Retinal pigment epithelial cell (primary cell): ENCODE measurements around the gene PTP4A1.

Experiments
- DNase-seq: peaks from one replicate; pipeline ENCODE4 v3.0.0-alpha.2; 2010; ENCODE audit warnings: low read depth
- H3K4me3 ChIP-seq: 2 replicates; pipeline ENCODE4 v1.5.1; 2011; ENCODE audit warnings: mild to moderate bottlenecking, low read length, control low read depth, moderate library complexity
- TF ChIP-seq, protein P1 (sequence below): conservative IDR thresholded peaks from 2 replicates; pipeline ENCODE4 v1.5.1; 2011; ENCODE audit warnings: low read depth, low read length, control low read depth, inconsistent platforms

The PTP4A1 gene

DNA sequence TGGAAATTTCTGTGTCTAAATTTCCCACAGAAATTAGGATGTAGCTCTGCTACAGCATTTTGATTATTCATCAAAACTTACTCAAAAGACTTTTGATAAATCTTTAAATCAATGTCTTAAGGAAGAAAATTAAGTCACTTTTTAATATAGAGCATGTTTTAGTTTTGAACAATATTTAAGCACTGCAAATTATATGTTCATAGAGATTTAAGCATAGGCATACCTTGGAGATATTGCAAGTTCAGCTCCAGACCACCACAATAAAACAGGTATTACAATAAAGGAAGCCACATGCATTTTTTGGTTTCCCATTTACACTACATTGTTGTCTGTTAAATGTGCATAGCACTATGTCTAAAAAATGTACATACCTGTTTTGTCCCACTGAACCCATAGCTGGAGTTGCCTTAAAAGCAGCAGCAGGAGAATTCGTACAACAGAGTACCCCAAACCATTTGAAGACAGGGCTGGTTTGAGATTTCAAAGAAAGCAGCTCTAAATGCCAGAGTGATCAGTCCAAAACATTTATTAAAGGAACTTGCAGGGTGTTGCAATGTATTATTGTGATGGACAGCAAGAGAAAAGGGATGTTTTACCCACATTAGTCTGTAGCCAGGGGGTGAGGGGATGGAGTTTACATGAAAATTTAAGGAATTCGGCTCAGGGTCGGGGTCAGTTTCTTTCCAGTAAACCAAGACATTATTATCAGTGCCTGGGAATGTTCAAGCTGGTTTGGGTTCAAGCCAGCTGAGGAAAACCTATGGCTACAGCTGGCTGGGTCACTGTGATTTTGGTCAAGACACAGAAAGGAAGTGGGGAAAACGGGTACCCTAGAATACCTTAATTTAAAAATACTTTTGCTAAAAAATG is 6.3 kb upstream of the PTP4A1 start:
- TF ChIP-seq, protein P1, sequence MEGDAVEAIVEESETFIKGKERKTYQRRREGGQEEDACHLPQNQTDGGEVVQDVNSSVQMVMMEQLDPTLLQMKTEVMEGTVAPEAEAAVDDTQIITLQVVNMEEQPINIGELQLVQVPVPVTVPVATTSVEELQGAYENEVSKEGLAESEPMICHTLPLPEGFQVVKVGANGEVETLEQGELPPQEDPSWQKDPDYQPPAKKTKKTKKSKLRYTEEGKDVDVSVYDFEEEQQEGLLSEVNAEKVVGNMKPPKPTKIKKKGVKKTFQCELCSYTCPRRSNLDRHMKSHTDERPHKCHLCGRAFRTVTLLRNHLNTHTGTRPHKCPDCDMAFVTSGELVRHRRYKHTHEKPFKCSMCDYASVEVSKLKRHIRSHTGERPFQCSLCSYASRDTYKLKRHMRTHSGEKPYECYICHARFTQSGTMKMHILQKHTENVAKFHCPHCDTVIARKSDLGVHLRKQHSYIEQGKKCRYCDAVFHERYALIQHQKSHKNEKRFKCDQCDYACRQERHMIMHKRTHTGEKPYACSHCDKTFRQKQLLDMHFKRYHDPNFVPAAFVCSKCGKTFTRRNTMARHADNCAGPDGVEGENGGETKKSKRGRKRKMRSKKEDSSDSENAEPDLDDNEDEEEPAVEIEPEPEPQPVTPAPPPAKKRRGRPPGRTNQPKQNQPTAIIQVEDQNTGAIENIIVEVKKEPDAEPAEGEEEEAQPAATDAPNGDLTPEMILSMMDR = no peak
- no peak overlapping the region for H3K4me3 ChIP-seq
- DNase-seq = no peak

DNA sequence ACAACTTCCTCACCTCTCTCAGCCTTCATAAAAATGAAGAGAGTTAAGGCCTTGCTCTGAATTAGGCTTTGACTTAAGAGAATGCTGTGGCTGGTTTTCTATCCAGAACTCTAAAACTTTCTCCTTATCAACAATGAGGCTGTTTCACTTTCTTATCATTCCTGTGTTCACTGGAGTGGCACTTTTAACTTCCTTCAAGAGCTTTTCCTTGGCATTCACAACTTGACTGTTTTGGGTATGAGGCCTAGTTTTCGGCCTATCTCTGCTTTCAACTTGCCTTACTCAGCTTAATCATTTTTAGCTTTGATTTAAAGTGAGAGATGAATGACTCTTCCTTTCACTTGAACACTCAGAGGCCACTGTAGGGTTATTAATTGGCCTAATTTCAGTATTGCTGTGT is 4.3 kb upstream of the PTP4A1 start:
- TF ChIP-seq, protein P1 = no peak
- no peak overlapping the region for H3K4me3 ChIP-seq
- DNase-seq = no peak

DNA sequence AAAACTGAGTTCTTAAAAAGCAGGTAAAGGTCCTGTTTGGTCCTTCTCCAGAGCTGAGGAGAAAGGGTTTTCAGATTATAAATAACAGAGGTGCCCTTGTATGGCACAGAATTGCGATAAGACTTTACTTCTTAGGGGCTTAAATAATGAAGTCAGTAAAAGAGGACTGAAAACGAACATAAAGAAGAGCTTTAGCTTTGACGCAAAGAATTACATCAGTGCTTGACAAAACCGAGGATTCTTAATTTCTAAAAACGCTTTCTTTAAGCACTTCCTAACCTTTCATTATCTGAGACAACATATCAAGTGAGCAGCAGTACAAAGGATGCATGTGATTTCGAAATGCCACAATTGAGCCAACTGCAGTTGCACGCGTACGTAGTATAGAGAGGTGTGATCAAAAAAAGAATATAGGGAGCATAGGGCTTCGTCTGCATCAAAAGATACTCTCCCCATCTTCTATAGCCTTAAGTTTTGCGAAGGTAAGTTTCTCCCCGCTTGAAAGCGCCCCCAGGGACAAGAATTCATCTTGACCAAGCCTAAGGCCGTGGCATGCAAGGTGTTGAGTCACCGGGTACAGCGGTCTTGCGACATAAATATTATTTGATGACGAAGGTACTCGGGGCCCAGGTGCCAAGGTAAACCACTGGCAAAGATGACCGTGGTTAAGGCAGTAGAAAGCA is 778 bp upstream of the PTP4A1 start:
- TF ChIP-seq, protein P1 = peak; percentile 22
- peak overlapping the region; percentile 63 for H3K4me3 ChIP-seq
- peak; percentile 59 for DNase-seq

DNA sequence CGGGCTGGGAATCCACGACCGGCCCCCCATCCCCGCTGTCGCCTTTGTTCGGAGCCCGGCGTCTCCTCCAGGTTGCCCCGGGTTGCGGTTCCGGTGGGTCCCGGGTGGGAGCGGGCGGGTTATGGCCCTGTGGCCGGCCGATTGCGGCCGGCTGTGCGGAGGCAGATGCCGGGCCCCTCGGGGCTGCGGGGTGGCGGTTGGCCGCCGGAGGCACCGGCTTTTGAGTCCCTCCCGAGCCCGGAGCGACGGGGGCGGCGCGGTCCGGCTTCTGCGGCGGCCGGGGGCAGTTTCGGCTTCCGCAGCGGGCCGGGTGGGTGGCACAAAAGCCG is 431 bp downstream of the PTP4A1 start:
- DNase-seq = no peak
- H3K4me3 ChIP-seq = peak overlapping the region; percentile 89
- TF ChIP-seq, protein P1 = no peak

DNA sequence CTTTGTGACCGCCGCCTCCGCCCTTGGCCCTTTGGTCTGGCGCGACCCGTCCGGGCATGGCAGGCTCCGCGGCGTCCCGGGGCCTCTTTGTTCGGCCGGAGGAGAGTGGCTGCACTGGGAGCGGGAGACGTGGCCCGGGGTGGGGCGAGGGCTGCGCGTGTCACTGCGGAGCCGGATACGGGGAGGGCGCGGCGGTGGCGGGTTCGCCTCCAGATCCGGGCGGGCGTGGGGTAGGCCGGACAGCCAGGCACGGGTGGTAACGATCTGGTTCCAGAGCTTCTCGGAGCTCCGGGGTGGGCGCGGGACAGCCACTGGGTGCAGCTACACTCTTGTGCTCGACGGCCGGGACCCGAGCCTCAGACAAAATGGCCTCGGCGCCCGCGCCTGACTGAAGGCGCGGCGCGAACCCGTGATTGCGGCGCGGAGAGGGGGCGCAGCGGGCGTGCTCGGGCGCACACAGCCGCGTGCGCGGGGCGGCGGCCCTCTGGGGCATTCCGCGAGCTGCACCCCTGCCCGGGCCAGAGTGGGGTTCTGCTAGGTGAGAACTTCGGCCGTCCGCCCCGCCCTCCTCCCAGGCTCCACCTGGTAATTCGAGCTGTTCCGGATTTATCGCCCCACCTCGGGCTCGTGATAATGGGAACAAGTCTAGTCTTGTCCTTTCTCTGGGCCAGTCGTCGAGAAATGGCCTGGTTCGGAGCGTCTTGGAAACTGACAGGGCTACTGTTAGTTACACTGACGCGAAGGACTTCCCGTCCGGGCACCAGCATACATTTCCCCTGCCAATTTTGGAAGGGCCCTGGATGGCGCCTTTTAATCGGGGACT is 1.0 kb downstream of the PTP4A1 start:
- DNase-seq = peak; percentile 36
- TF ChIP-seq, protein P1 = no peak
- H3K4me3 ChIP-seq = peak overlapping the region; percentile 89

DNA sequence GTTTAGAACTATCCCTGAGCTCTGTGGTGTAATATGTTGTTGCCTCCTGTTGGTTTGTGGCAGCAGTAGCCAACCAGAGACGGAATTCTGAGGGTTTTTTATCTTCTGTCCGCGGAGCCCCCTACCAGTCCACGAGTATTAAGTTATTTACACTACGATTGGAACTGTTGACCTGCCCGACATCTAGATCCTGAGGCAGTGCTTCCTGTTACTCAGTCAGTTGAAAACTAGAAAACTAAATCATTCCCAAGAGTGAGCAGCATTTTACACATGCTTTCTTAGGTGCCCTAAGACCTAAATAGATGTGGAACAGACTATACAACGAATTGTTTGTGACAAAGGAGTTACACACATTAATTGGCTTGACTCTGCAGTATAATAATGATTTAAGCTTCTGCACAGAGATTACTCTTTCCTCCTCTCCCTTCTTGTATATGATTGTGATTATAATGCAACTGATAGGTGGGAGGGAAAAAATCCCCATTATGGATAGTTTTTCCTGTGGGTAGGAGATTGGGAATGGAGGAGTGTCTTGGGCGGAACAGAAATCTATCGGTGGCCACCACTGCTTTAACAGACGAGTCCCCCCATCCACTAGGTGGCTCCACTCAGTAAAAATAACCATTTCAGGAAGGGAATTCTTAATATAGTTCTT is 1.7 kb downstream of the PTP4A1 start:
- TF ChIP-seq, protein P1 = peak; percentile 68
- no peak for DNase-seq
- peak overlapping the region; percentile 89 for H3K4me3 ChIP-seq
